HEK293 (cell line): ENCODE results near the gene UNC13A.

Experiments used
- CTCF ChIA-PET: fragments of 350-600 bp; formaldehyde crosslinking; extraction: SDS; loops from one replicate; lab custom pipeline; 2021; ENCODE audit warnings: antibody characterized with exemption; lab: Yijun Ruan, JAX
- POLR2A ChIA-PET: fragments of 300-600 bp; formaldehyde crosslinking; extraction: SDS; loops from one replicate; lab custom pipeline; 2020; ENCODE audit warnings: antibody characterized with exemption, inconsistent platforms; lab: Yijun Ruan, JAX
- H3K27ac ChIP-seq: fragments of 200-500 bp; sonication (Bioruptor generic); 2 replicates; pipeline ENCODE4 v1.5.1; 2014; ENCODE audit warnings: low read depth, low read length, control low read depth, inconsistent platforms; ENCODE audit errors: extremely low read depth
- H3K36me3 ChIP-seq, 2 experiments: fragments of 200-500 bp in 1 of 2; sonication (Bioruptor generic) in 1 of 2; 1 replicate in 1 of 2; 2 replicates in 1 of 2; pipeline ENCODE4 v1.5.1; 2014 to 2017; ENCODE audit warnings: inconsistent platforms in 2 of 2, low read length in 2 of 2; ENCODE audit not compliant: control insufficient read depth in 2 of 2, insufficient read depth in 1 of 2
- H3K4me1 ChIP-seq: fragments of 200-500 bp; sonication (Bioruptor generic); 2 replicates; pipeline ENCODE4 v1.5.1; 2014; ENCODE audit warnings: mild to moderate bottlenecking, low read length, inconsistent platforms; ENCODE audit not compliant: control insufficient read depth, insufficient read depth
- H3K4me3 ChIP-seq: 2 replicates; pipeline ENCODE4 v1.5.1; 2011; ENCODE audit warnings: low read depth, mild to moderate bottlenecking, control low read depth, low read length, moderate library complexity
- H3K9me3 ChIP-seq: fragments of 200-500 bp; sonication (Bioruptor generic); 2 replicates; pipeline ENCODE4 v1.5.1; 2014; ENCODE audit warnings: low read depth, low read length, inconsistent platforms; ENCODE audit not compliant: control insufficient read depth, insufficient read depth
- CTCF ChIP-seq: fragments of 450-650 bp; formaldehyde crosslinking; IDR thresholded peaks from 2 replicates; pipeline ENCODE4 v1.5.1; 2016; ENCODE audit warnings: missing biosample characterization, missing genetic modification characterization
- HOXD13 ChIP-seq: sonication (generic); formaldehyde crosslinking; IDR thresholded peaks from 2 replicates; pipeline ENCODE4 v1.8.0; 2022; ENCODE audit warnings: missing genetic modification reagents, borderline replicate concordance
- KLF10 ChIP-seq: fragments of 450-650 bp; IDR thresholded peaks from 2 replicates; pipeline ENCODE4 v1.5.1; 2018; ENCODE audit warnings: missing biosample characterization, mild to moderate bottlenecking, missing genetic modification characterization
- MZF1 ChIP-seq: fragments of 450-650 bp; formaldehyde crosslinking; IDR thresholded peaks from 2 replicates; pipeline ENCODE4 v1.5.1; 2017; ENCODE audit warnings: missing biosample characterization, missing genetic modification characterization, borderline replicate concordance
- PRDM6 ChIP-seq: fragments of 450-650 bp; formaldehyde crosslinking; IDR thresholded peaks from 2 replicates; pipeline ENCODE4 v1.5.1; 2017; ENCODE audit warnings: missing biosample characterization, missing genetic modification characterization
- REST ChIP-seq: fragments of 450-650 bp; formaldehyde crosslinking; IDR thresholded peaks from 2 replicates; pipeline ENCODE4 v1.5.1; 2016; ENCODE audit warnings: missing biosample characterization, missing genetic modification characterization
- SALL2 ChIP-seq: fragments of 450-650 bp; formaldehyde crosslinking; IDR thresholded peaks from 2 replicates; pipeline ENCODE4 v1.5.0; 2017; ENCODE audit warnings: missing biosample characterization, mild to moderate bottlenecking, missing genetic modification characterization, borderline replicate concordance
- SP2 ChIP-seq: fragments of 450-650 bp; formaldehyde crosslinking; IDR thresholded peaks from 2 replicates; pipeline ENCODE4 v1.5.1; 2016; ENCODE audit warnings: missing biosample characterization, missing genetic modification characterization
- SP3 ChIP-seq: fragments of 450-650 bp; formaldehyde crosslinking; IDR thresholded peaks from 2 replicates; pipeline ENCODE4 v1.5.1; 2016; ENCODE audit warnings: missing biosample characterization, missing genetic modification characterization
- ZBTB17 ChIP-seq: fragments of 450-650 bp; formaldehyde crosslinking; IDR thresholded peaks from 2 replicates; pipeline ENCODE4 v1.5.1; 2016; ENCODE audit warnings: missing biosample characterization, missing genetic modification characterization
- ZFP37 ChIP-seq: fragments of 450-650 bp; formaldehyde crosslinking; IDR thresholded peaks from 2 replicates; pipeline ENCODE4 v1.5.1; 2016; ENCODE audit warnings: missing biosample characterization, missing genetic modification characterization
- ZNF146 ChIP-seq: fragments of 450-650 bp; formaldehyde crosslinking; IDR thresholded peaks from 2 replicates; pipeline ENCODE4 v1.5.1; 2016; ENCODE audit warnings: missing biosample characterization, missing genetic modification characterization
- ZNF169 ChIP-seq: fragments of 450-650 bp; formaldehyde crosslinking; IDR thresholded peaks from 2 replicates; pipeline ENCODE4 v1.5.1; 2016; ENCODE audit warnings: missing biosample characterization, missing genetic modification characterization
- ZNF184 ChIP-seq: fragments of 450-650 bp; IDR thresholded peaks from 2 replicates; pipeline ENCODE4 v1.5.1; 2018; ENCODE audit warnings: missing biosample characterization, mild to moderate bottlenecking, missing genetic modification characterization
- ZNF19 ChIP-seq: fragments of 450-650 bp; formaldehyde crosslinking; IDR thresholded peaks from 2 replicates; pipeline ENCODE4; 2016; ENCODE audit warnings: missing biosample characterization, missing genetic modification characterization, low read depth
- ZNF221 ChIP-seq: fragments of 450-650 bp; formaldehyde crosslinking; IDR thresholded peaks from 2 replicates; pipeline ENCODE4 v1.5.1; 2017; ENCODE audit warnings: missing biosample characterization, missing genetic modification characterization, borderline replicate concordance
- ZNF449 ChIP-seq: fragments of 450-650 bp; formaldehyde crosslinking; IDR thresholded peaks from 2 replicates; pipeline ENCODE4 v1.5.1; 2017; ENCODE audit warnings: missing biosample characterization, mild to moderate bottlenecking, missing genetic modification characterization, moderate library complexity
- ZNF48 ChIP-seq: fragments of 450-650 bp; formaldehyde crosslinking; IDR thresholded peaks from 2 replicates; pipeline ENCODE4 v1.5.1; 2016; ENCODE audit warnings: missing biosample characterization, missing genetic modification characterization
- ZNF600 ChIP-seq: fragments of 450-650 bp; formaldehyde crosslinking; IDR thresholded peaks from 2 replicates; pipeline ENCODE4 v1.5.1; 2016; ENCODE audit warnings: missing biosample characterization, missing genetic modification characterization
- ZNF621 ChIP-seq: fragments of 450-650 bp; formaldehyde crosslinking; IDR thresholded peaks from 2 replicates; pipeline ENCODE4 v1.5.1; 2017; ENCODE audit warnings: missing biosample characterization, missing genetic modification characterization
- ZNF654 ChIP-seq: fragments of 450-650 bp; formaldehyde crosslinking; IDR thresholded peaks from 2 replicates; pipeline ENCODE4 v1.5.1; 2016; ENCODE audit warnings: low read depth, missing biosample characterization, missing genetic modification characterization
- ZNF692 ChIP-seq: fragments of 450-650 bp; formaldehyde crosslinking; IDR thresholded peaks from 2 replicates; pipeline ENCODE4 v1.5.1; 2016; ENCODE audit warnings: missing biosample characterization, missing genetic modification characterization
- ZNF792 ChIP-seq: fragments of 450-650 bp; formaldehyde crosslinking; IDR thresholded peaks from 2 replicates; pipeline ENCODE4 v1.5.1; 2016; ENCODE audit warnings: missing biosample characterization, missing genetic modification characterization

UNC13A gene

GRCh38 chr19:17711851-17712250 is 23.7 kb upstream of the UNC13A start (continued):
- TF ChIP-seq ZNF792 (tag by site-specific recombination), result no peak
- no peak for TF ChIP-seq ZBTB17 (tag by site-specific recombination)
- TF ChIP-seq SP3, result no peak
- TF ChIP-seq ZNF692 (tag by site-specific recombination), result no peak
- no peak for TF ChIP-seq ZNF184 (tag by site-specific recombination)
- no peak for TF ChIP-seq SALL2 (tag by site-specific recombination)
- no peak for TF ChIP-seq MZF1 (tag by site-specific recombination)
- no peak for TF ChIP-seq ZNF146 (tag by site-specific recombination)
- TF ChIP-seq REST, result no peak

GRCh38 chr19:17706750-17707181 is 18.6 kb upstream of the UNC13A start:
- Histone ChIP-seq H3K4me1 (no peaks in the 10 kb centered on the region), H3K4me3 (no peak overlapping the region), H3K9me3 (no peaks in the 10 kb centered on the region), H3K36me3 (no peaks in the 10 kb centered on the region), H3K27ac (no peak overlapping the region)
- no peak for TF ChIP-seq PRDM6 (tag by site-specific recombination)
- no peak for TF ChIP-seq ZNF221 (tag by site-specific recombination)
- TF ChIP-seq ZNF449 (tag by site-specific recombination), result no peak
- TF ChIP-seq ZNF621 (tag by site-specific recombination), result no peak
- peak; percentile 41 for TF ChIP-seq SP2
- CTCF ChIA-PET, result interaction anchor here (1.2 to 3.5 kb wide), 4 partner anchors 9 to 149 kb away, joined by 3 to 13 read pairs (median 4); no protein-coding TSS in a partner anchor
- POLR2A ChIA-PET, result interaction anchor here (0.6 kb wide), 1 partner anchor 948 kb away, joined by 7 read pairs; no protein-coding TSS in a partner anchor

- TF ChIP-seq ZFP37 (tag by site-specific recombination), result no peak
- TF ChIP-seq ZNF48 (tag by site-specific recombination), result no peak
- TF ChIP-seq SP2, result peak; percentile 39; the same call in 1 of the 2 replicates
- TF ChIP-seq ZNF621 (tag by site-specific recombination), result no peak
- TF ChIP-seq ZNF600 (tag by site-specific recombination), result 0 out of 2 replicates have a peak, but pooled peaks have one; percentile 39
- no peak for TF ChIP-seq ZNF169 (tag by site-specific recombination)
- no peak for TF ChIP-seq KLF10 (tag by site-specific recombination)
- peak; percentile 27; the same call in 1 of the 2 replicates for TF ChIP-seq CTCF
- no peak for TF ChIP-seq HOXD13 (CRISPR knock-in tag)
- peak; percentile 52 for TF ChIP-seq ZNF654 (tag by site-specific recombination)
- TF ChIP-seq ZNF19 (tag by site-specific recombination), result no peak
- ChIA-PET CTCF (interaction anchor here (0.6 to 3.5 kb wide), 16 partner anchors 11 to 913 kb away, joined by 3 to 22 read pairs (median 4); no protein-coding TSS in a partner anchor), POLR2A (interaction anchor here (1.7 kb wide), 1 partner anchor 11 kb away, joined by 5 read pairs; no protein-coding TSS in a partner anchor)
- Histone ChIP-seq H3K4me3 (no peak overlapping the region), H3K4me1 (no peaks in the 10 kb centered on the region), H3K9me3 (no peaks in the 10 kb centered on the region), H3K36me3 (no peaks in the 10 kb centered on the region), H3K27ac (no peak overlapping the region)
Observed at GRCh38 chr19:17703824-17704463, 15.8 kb upstream of the UNC13A start.
